Measurements from ENCODE around the gene ZNF831. TPM values are rescaled to one million over a fixed set of nuclear protein-coding genes. Genes with fewer than 3 reads are reported as not detected.

The ZNF831 gene
- total RNA-seq, 1 donor from 2014 or later: not detected

GRCh38 chr20:59144831-59145196 lies 18.8 kb upstream of the ZNF831 start:
- H3K4me1 ChIP-seq (ENCODE audit: insufficient read depth, low read length): no peaks in the 10 kb centered on the region
- no peak overlapping the region for H3K4me3 Mint-ChIP-seq (ENCODE audit: unreplicated experiment)

GRCh38 chr20:59145247-59145923 lies 18.2 kb upstream of the ZNF831 start:
- Mint-ChIP-seq H3K36me3 (ENCODE audit: low read depth, unreplicated experiment) (no peaks in the 10 kb centered on the region), H3K27me3 (ENCODE audit: low read depth, unreplicated experiment) (peaks cover 23% of the 10 kb centered on the region), H3K27ac (ENCODE audit: unreplicated experiment) (no peak overlapping the region), H3K4me1 (ENCODE audit: low read depth, unreplicated experiment) (no peaks in the 10 kb centered on the region), H3K4me3 (ENCODE audit: unreplicated experiment) (no peak overlapping the region), H3K9me3 (ENCODE audit: unreplicated experiment) (no peaks in the 10 kb centered on the region)
- Histone ChIP-seq H3K27ac (ENCODE audit: low read depth, low read length) (no peak overlapping the region), H3K9me3 (ENCODE audit: insufficient read depth, low read depth, low read length) (peaks cover 5% of the 10 kb centered on the region), H3K4me3 (ENCODE audit: insufficient read depth, low read depth, low read length) (no peak overlapping the region), H3K9ac (ENCODE audit: low read length) (no peak overlapping the region), H3K27me3 (ENCODE audit: insufficient read depth, low read length) (no peaks in the 10 kb centered on the region), H3K4me1 (ENCODE audit: insufficient read depth, low read length) (no peaks in the 10 kb centered on the region), H3K36me3 (ENCODE audit: insufficient read depth, low read length) (no peaks in the 10 kb centered on the region), H3K4me2 (ENCODE audit: low read length) (no peak overlapping the region), H4K20me1 (ENCODE audit: insufficient read depth, low read length) (no peaks in the 10 kb centered on the region), H2AFZ (ENCODE audit: low read depth, low read length) (no peak overlapping the region), H3K79me2 (ENCODE audit: insufficient read depth, low read length) (no peaks in the 10 kb centered on the region)
- DNase-seq (ENCODE audit: low read depth): no peak
- FAIRE-seq: no peak
- TF ChIP-seq CTCF (IDR thresholded peaks at IDR 0.05; ENCODE audit: insufficient read depth, low read depth, low read length) (no peak), EZH2 (IDR thresholded peaks at IDR 0.05; ENCODE audit: insufficient read depth, low read length) (no peak)

More at GRCh38 chr20:59144831-59145196, 18.8 kb upstream of the ZNF831 start:
- Mint-ChIP-seq H3K9me3 (ENCODE audit: unreplicated experiment) (no peaks in the 10 kb centered on the region), H3K27ac (ENCODE audit: unreplicated experiment) (no peak overlapping the region), H3K36me3 (ENCODE audit: low read depth, unreplicated experiment) (no peaks in the 10 kb centered on the region), H3K27me3 (ENCODE audit: low read depth, unreplicated experiment) (peaks cover 20% of the 10 kb centered on the region), H3K4me1 (ENCODE audit: low read depth, unreplicated experiment) (no peaks in the 10 kb centered on the region)
- H3K27ac ChIP-seq (ENCODE audit: low read depth, low read length): no peak overlapping the region
- H4K20me1 ChIP-seq (ENCODE audit: insufficient read depth, low read length): no peaks in the 10 kb centered on the region
- H3K9me3 ChIP-seq (ENCODE audit: insufficient read depth, low read depth, low read length): peaks cover 5% of the 10 kb centered on the region
- no peak overlapping the region for H2AFZ ChIP-seq (ENCODE audit: low read depth, low read length)
- TF ChIP-seq EZH2 (IDR thresholded peaks at IDR 0.05; ENCODE audit: insufficient read depth, low read length): no peak
- TF ChIP-seq CTCF (IDR thresholded peaks at IDR 0.05; ENCODE audit: insufficient read depth, low read depth, low read length): no peak
- H3K79me2 ChIP-seq (ENCODE audit: insufficient read depth, low read length): no peaks in the 10 kb centered on the region
- no peak overlapping the region for H3K9ac ChIP-seq (ENCODE audit: low read length)
- no peak overlapping the region for H3K4me3 ChIP-seq (ENCODE audit: insufficient read depth, low read depth, low read length)
- FAIRE-seq (no peak), DNase-seq (ENCODE audit: low read depth) (no peak)
- H3K27me3 ChIP-seq (ENCODE audit: insufficient read depth, low read length): no peaks in the 10 kb centered on the region
- H3K36me3 ChIP-seq (ENCODE audit: insufficient read depth, low read length): no peaks in the 10 kb centered on the region
- H3K4me2 ChIP-seq (ENCODE audit: low read length): no peak overlapping the region

All from astrocyte (in vitro differentiated cells and primary cell).